Thymus (tissue), 11 donors: ENCODE results near the gene SLC22A5. TPM values are rescaled to one million over a fixed set of nuclear protein-coding genes. Genes with fewer than 3 reads are reported as not detected.
A peak's percentile ranks its signal among the peaks of the same experiment; 100 is the strongest.

ENCODE experiments used
- DNase-seq, 9 donors: peaks; one replicate each; pipeline ENCODE4 v3.0.0-alpha.2; 2013; ENCODE audit warnings: low spot score in 9 of 9, low read depth in 6 of 9, missing footprints in 1 of 9
- H3K27ac ChIP-seq, 2 donors: one replicate each; pipeline ENCODE4 v1.5.1; 2013; ENCODE audit warnings: control low read depth in 1 of 2, low read depth in 1 of 2, low read length in 1 of 2, mild to moderate bottlenecking in 1 of 2, moderate library complexity in 1 of 2
- H3K27me3 ChIP-seq, 2 donors: one replicate each; pipeline ENCODE4 v1.5.1; 2013; ENCODE audit warnings: low read length in 1 of 2; ENCODE audit not compliant: control insufficient read depth in 2 of 2, insufficient read depth in 1 of 2
- H3K36me3 ChIP-seq, 2 donors: one replicate each; pipeline ENCODE4 v1.5.1; 2013; ENCODE audit warnings: low read length in 1 of 2, mild to moderate bottlenecking in 1 of 2, moderate library complexity in 1 of 2; ENCODE audit not compliant: control insufficient read depth in 2 of 2, insufficient read depth in 2 of 2
- H3K4me1 ChIP-seq, 2 donors: one replicate each; pipeline ENCODE4 v1.5.1; 2013; ENCODE audit warnings: low read length in 2 of 2; ENCODE audit not compliant: control insufficient read depth in 2 of 2, insufficient read depth in 2 of 2
- H3K4me3 ChIP-seq, 2 donors: one replicate each; pipeline ENCODE4 v1.5.1; 2013; ENCODE audit warnings: low read length in 2 of 2, control low read depth in 1 of 2, mild to moderate bottlenecking in 1 of 2
- H3K9me3 ChIP-seq, 2 donors: one replicate each; pipeline ENCODE4 v1.5.1; 2013; ENCODE audit warnings: low read length in 1 of 2, mild to moderate bottlenecking in 1 of 2; ENCODE audit not compliant: control insufficient read depth in 2 of 2, insufficient read depth in 1 of 2
- WGBS: extraction: QIAGEN DNeasy Blood & Tissue Kit; methylation state at CpG from one replicate; pipeline ENCODE4 v1.1.7; 2013; 5-methylcytosine and 5-hydroxymethylcytosine counted together
- polyA plus RNA-seq: library from polyadenylated mRNA; stranded (reverse); fragments of 200-250 nt; gene quantifications from one replicate; pipeline ENCODE4 v1.2.3, GENCODE V29; 2013
- total RNA-seq: library from RNA; stranded (reverse); fragments of 120-200 nt; gene quantifications from one replicate; pipeline ENCODE4 v1.2.4, GENCODE V29; 2013
- donor health status: healthy.

The SLC22A5 gene
- total and polyA plus RNA-seq, 2 donors = 1.4 to 25.4 TPM

- DNase-seq = peak in 7 of 9 donors; percentile 65 to 94 (median 83)
- 22% methylated on average over 6 of the region's 6 CpGs for WGBS
- Histone ChIP-seq H3K27ac (peak overlapping the region; percentile 92 to 98), H3K27me3 (no peaks in the 10 kb centered on the region), H3K4me1 (peaks cover 73 to 99% of the 10 kb centered on the region in 2 donors), H3K9me3 (peaks cover 0 to 2% of the 10 kb centered on the region in 2 donors), H3K4me3 (peak overlapping the region; percentile 8 to 12), H3K36me3 (peaks cover 2 to 42% of the 10 kb centered on the region in 2 donors)
These were observed 58.0 kb downstream of the SLC22A5 start for GRCh38 chr5:132427281-132428146.

DNA sequence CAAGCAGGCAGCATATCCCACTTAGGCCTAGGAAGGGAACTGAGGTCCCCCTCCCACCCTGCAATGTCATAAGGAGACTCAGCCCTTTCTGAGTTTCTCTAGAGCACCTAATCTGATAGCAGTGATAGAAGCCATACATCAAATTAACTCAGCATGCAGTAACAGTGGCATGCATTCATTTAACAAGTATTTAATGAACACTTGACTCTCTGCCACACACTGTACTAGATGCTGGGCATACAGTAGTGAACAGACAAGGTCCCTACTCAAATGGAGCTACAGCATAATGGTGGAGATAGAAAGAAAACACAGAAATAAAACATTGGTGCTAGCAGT, 58.6 kb downstream of the SLC22A5 start:
- Histone ChIP-seq H3K4me1 (peaks cover 74 to 95% of the 10 kb centered on the region in 2 donors), H3K36me3 (peaks cover 4 to 40% of the 10 kb centered on the region in 2 donors), H3K9me3 (peaks cover 0 to 2% of the 10 kb centered on the region in 2 donors), H3K4me3 (no peak overlapping the region), H3K27ac (peak overlapping the region; percentile 92 to 98), H3K27me3 (no peaks in the 10 kb centered on the region)
- no peak for DNase-seq

DNA sequence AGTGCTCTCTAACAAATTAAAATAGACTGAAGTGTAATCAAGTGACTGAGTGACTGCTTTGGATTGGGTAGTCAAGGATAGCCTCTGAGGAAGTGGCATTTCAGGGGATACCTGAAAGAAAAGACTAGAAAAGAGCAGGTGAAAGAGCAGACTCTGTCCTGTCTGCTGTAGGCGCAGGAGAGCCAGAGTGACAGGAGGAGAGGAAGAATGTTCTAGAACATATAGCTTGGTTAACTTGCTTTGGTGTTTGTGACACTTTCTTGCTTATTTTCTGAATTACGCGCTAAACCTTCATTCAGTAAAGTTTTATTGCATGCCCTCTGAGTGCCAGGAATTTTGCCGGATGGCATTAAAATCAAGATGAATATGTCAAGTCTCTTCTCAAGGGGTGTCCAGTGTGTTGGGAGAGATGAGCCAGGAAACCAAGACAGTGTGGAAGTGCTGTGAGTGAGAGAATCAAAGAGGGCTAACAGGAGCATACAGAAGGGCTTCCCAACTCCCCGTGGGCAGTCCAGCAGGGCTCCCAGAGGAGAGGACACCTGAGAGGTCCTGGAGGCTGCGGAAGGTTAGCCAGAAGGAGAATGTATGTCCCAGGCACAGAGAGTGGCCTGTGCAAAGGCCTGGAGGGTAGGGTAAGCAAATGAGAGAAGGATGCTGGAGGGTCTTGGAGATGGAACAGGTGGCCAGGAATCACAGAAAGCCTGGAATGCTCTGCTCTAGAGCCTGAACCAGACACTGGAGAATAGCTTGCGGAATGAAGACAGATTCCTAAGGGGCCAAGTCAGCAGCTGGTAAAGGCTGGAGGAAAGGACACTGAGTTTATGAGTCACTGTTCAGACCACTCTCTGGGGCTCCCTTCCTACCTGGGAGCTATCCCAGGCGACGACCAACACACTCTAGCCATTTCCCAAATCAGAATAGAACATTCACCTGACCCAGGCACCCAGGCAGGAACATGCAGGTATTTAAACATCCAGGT, 59.3 kb downstream of the SLC22A5 start:
- Histone ChIP-seq H3K27me3 (no peaks in the 10 kb centered on the region), H3K9me3 (peaks cover 0 to 2% of the 10 kb centered on the region in 2 donors), H3K4me3 (no peak overlapping the region), H3K36me3 (peaks cover 5 to 35% of the 10 kb centered on the region in 2 donors), H3K27ac (peak overlapping the region; percentile 92 to 98), H3K4me1 (peaks cover 74 to 90% of the 10 kb centered on the region in 2 donors)
- WGBS = 95% methylated on average over 9 of the region's 9 CpGs
- DNase-seq = peak in 2 of 9 donors; percentile 48 to 68

- peaks cover 64 to 86% of the 10 kb centered on the region in 2 donors for H3K4me1 ChIP-seq
- peaks cover 0 to 2% of the 10 kb centered on the region in 2 donors for H3K9me3 ChIP-seq
- H3K27me3 ChIP-seq = no peaks in the 10 kb centered on the region
- WGBS = 90% methylated on average over 6 of the region's 6 CpGs
- DNase-seq = no peak
- peaks cover 5 to 36% of the 10 kb centered on the region in 2 donors for H3K36me3 ChIP-seq
- peak overlapping the region in 1 of 2 donors; percentile 98 for H3K27ac ChIP-seq
- no peak overlapping the region for H3K4me3 ChIP-seq
These were observed 60.2 kb downstream of the SLC22A5 start for GRCh38 chr5:132429463-132430440.

- Histone ChIP-seq H3K27me3 (no peaks in the 10 kb centered on the region), H3K4me1 (peaks cover 54 to 86% of the 10 kb centered on the region in 2 donors), H3K27ac (peak overlapping the region in 1 of 2 donors; percentile 71), H3K4me3 (no peak overlapping the region), H3K9me3 (peaks cover 0 to 2% of the 10 kb centered on the region in 2 donors), H3K36me3 (peaks cover 5 to 42% of the 10 kb centered on the region in 2 donors)
- 71% methylated on average over 3 of the region's 3 CpGs for WGBS
- DNase-seq = no peak
These were observed 61.2 kb downstream of the SLC22A5 start for GRCh38 chr5:132430746-132431145.

DNA sequence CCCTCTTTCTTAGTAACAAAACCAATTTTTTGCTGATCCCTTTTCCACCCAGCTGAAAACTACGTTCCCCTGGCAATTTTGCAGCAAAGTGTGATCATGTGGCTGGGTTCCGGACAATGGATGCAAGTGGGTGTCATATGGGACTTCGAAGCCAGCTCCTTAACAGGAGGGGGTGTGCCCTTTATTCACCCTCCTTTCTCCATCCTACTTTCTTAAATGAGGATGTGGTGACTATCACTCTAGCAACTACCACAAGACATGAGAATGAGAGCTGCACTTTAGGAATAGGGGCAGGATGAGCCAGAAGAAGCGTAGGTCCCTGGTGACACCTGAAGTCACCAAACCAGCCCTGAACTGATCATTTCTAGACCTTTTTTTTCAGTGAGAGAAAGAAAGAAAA, 62.1 kb downstream of the SLC22A5 start:
- no peaks in the 10 kb centered on the region for H3K27me3 ChIP-seq
- no peaks in the 10 kb centered on the region for H3K9me3 ChIP-seq
- peak in 1 of 9 donors; percentile 44 for DNase-seq
- no peak overlapping the region for H3K4me3 ChIP-seq
- 84% methylated on average over 4 of the region's 4 CpGs for WGBS
- H3K4me1 ChIP-seq = peaks cover 51 to 84% of the 10 kb centered on the region in 2 donors
- peak overlapping the region in 1 of 2 donors; percentile 71 for H3K27ac ChIP-seq
- peaks cover 5 to 41% of the 10 kb centered on the region in 2 donors for H3K36me3 ChIP-seq

DNA sequence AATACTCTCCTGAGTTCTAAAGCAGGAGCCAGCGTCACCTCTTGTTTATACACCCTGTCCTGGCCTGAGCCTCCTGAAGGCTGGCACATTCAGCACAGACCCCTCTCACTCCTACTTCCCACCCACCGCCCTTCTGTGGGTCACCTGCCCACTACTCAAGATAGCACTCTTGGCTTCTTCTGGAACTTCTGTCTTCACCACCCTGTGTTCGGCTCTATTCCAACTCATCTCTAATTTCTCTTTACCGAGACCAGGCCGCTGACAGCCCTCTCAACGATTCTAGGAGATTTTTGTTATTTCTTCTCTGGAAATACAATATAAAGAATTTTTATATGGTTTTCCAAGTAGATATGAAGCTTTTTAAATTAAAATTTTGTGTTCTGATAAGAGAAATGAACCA, 63.6 kb downstream of the SLC22A5 start:
- 96% methylated on average over 6 of the region's 6 CpGs for WGBS
- Histone ChIP-seq H3K4me3 (no peak overlapping the region), H3K36me3 (peaks cover 5 to 38% of the 10 kb centered on the region in 2 donors), H3K27me3 (no peaks in the 10 kb centered on the region), H3K27ac (peak overlapping the region in 1 of 2 donors; percentile 15), H3K4me1 (peaks cover 49 to 84% of the 10 kb centered on the region in 2 donors), H3K9me3 (no peaks in the 10 kb centered on the region)
- DNase-seq = no peak
